Prostate gland (tissue), 2 donors: Measurements from ENCODE around the gene AFAP1. TPM values are rescaled to one million over a fixed set of nuclear protein-coding genes. Genes with fewer than 3 reads are reported as not detected.

Source experiments
- DNase-seq: peaks from one replicate; pipeline ENCODE4 v3.0.0-alpha.2; 2019; ENCODE audit warnings: low spot score
- H3K27ac ChIP-seq, 2 donors: fragments of 200-600 bp; sonication (generic); 2 replicates each; pipeline ENCODE4 v1.5.1; 2017 to 2019
- H3K27me3 ChIP-seq: fragments of 200-600 bp; sonication (generic); replicated peaks from 2 replicates; pipeline ENCODE4 v1.5.1; 2019; ENCODE audit not compliant: insufficient read depth
- H3K36me3 ChIP-seq, 2 donors: fragments of 200-600 bp; sonication (generic); 1 replicate in 1 of 2; 2 replicates in 1 of 2; pipeline versions ENCODE4 v1.5.1 to v1.8.1; 2017 to 2019
- H3K4me1 ChIP-seq: fragments of 200-600 bp; sonication (generic); replicated peaks from 2 replicates; pipeline ENCODE4 v1.5.1; 2019
- H3K4me3 ChIP-seq, 2 donors: fragments of 200-600 bp; sonication (generic); 2 replicates each; pipeline ENCODE4 v1.5.1; 2017 to 2019
- H3K9me3 ChIP-seq: fragments of 200-600 bp; sonication (generic); 2 replicates; pipeline ENCODE4 v1.5.1; 2017
- POLR2A ChIP-seq: fragments of 450-650 bp; IDR thresholded peaks from one replicate; pipeline ENCODE4 v1.6.1; 2016; ENCODE audit warnings: antibody characterized with exemption, mild to moderate bottlenecking
- POLR2AphosphoS5 ChIP-seq: sonication (generic); formaldehyde crosslinking; IDR thresholded peaks from one replicate; pipeline ENCODE4 v1.6.1; 2017; ENCODE audit warnings: antibody characterized with exemption
- WGBS: methylation state at CpG from one replicate; pipeline ENCODE4 v1.1.5; 2018; 5-methylcytosine and 5-hydroxymethylcytosine counted together
- intact Hi-C: fragments of 100-400 bp; cut with DNase I; formaldehyde crosslinking; loops from one replicate; pipeline ENCODE4 v1.14.2; 2022
- total RNA-seq, 2 donors: library from RNA; depleted of rRNA; stranded (reverse); fragments of >200 nt; gene quantifications; one replicate each; pipeline ENCODE4 v1.1.0, GENCODE V29; 2016
- TF ChIP-seq, protein P1 (sequence below), 4 experiments: fragments of 200-600 bp in 2 of 4; fragments of 450-650 bp in 2 of 4; sonication (generic) in 2 of 4; IDR thresholded peaks; 1 replicate in 3 of 4; 2 replicates in 1 of 4; pipeline ENCODE4 v1.5.1; 2016 to 2019; ENCODE audit warnings: antibody characterized with exemption in 4 of 4, mild to moderate bottlenecking in 2 of 4, moderate library complexity in 2 of 4

The AFAP1 gene
- total RNA-seq, 2 donors from 2014 or later: 17.5 to 19.8 TPM

DNA sequence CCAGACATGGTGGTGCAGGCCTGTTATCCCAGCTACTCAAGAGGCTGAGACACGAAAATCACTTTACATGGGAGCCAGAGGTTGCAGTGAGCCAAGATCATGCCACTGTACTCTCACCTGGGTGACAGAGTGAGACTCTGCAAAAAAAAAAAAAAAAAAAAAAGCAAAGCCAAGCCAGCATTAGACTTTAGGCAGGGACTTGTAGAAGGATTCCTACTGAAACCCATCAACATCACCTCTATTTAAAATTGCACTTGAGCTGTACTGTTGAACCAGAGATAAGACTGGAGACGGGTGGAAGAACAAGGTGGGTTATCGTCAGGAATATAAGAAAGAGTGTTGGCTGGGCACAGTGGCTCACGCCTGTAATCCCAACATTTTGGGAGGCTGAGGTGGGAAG, 15.7 kb upstream of the AFAP1 start:
- 71% methylated on average over 4 of the region's 4 CpGs for WGBS
- Histone ChIP-seq H3K4me3 (no peak overlapping the region), H3K4me1 (no peaks in the 10 kb centered on the region), H3K36me3 (no peaks in the 10 kb centered on the region), H3K9me3 (no peaks in the 10 kb centered on the region), H3K27ac (no peak overlapping the region), H3K27me3 (no peaks in the 10 kb centered on the region)
- no peak for TF ChIP-seq POLR2A
- TF ChIP-seq POLR2AphosphoS5: no peak
- TF ChIP-seq, protein P1, sequence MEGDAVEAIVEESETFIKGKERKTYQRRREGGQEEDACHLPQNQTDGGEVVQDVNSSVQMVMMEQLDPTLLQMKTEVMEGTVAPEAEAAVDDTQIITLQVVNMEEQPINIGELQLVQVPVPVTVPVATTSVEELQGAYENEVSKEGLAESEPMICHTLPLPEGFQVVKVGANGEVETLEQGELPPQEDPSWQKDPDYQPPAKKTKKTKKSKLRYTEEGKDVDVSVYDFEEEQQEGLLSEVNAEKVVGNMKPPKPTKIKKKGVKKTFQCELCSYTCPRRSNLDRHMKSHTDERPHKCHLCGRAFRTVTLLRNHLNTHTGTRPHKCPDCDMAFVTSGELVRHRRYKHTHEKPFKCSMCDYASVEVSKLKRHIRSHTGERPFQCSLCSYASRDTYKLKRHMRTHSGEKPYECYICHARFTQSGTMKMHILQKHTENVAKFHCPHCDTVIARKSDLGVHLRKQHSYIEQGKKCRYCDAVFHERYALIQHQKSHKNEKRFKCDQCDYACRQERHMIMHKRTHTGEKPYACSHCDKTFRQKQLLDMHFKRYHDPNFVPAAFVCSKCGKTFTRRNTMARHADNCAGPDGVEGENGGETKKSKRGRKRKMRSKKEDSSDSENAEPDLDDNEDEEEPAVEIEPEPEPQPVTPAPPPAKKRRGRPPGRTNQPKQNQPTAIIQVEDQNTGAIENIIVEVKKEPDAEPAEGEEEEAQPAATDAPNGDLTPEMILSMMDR (IDR thresholded peaks at IDR 0.05): no peak
- no peak for DNase-seq
- intact Hi-C loops: no loop called here

DNA sequence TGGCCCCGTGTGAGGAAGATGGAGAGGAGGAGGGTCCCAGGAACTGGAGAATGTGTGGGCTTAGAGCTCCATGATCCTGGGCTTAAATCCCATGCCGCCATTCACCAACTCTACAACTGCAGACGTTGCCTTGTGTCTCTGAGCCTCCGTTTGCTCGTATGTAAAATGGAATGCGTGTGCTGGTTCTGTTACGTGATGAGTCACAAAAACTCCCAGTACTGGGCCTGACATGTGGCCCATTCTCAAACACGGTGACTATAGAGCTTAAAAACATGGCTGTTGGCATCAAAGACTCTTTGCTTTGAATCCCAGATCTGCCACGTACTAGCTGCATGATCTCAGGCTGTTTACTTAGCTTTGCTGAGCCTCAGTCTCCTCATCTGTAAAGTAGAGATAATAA, 13.0 kb upstream of the AFAP1 start:
- TF ChIP-seq, protein P1 (IDR thresholded peaks at IDR 0.05): no peak
- no peak for TF ChIP-seq POLR2AphosphoS5
- TF ChIP-seq POLR2A: no peak

DNA sequence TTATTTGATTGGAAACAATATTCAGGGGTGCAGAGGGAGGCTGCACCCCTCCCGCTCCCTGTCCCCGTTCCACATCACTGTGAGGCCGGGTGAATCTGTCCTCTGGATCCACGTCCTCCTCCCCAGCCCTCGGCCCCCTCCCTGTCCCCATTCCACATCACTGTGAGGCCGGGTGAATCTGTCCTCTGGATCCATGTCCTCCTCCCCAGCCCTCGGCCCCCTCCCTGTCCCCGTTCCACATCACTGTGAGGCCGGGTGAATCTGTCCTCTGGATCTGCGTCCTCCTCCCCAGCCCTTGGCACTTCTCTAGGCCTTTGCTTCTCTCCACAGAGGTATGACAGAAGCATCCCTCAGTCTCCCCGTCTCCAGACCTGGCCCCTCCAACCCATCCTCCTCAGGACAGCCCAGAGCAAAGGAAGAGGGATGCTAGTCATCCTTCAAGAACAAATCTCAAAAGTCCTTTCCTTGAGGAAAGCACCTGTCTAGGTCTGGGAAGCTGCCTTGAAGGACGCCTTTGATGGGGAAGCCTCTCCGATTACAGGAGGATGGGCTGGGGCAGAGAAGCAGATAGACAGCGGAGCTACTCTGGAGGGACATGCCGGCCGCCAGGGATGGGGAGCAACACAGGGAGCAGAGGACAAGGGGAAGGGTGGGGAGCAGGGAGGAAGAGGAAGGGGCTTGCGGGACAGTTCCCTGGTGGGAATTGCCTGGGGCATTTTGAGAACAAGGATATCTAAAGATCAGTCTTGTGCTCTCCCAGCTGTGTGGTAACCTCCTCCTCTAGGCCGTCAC, 10.8 kb upstream of the AFAP1 start:
- Histone ChIP-seq H3K36me3 (no peaks in the 10 kb centered on the region), H3K27ac (no peak overlapping the region), H3K4me3 (no peak overlapping the region), H3K27me3 (no peaks in the 10 kb centered on the region), H3K4me1 (no peaks in the 10 kb centered on the region), H3K9me3 (no peaks in the 10 kb centered on the region)
- intact Hi-C loops: no loop called here
- WGBS: 92% methylated on average over 18 of the region's 18 CpGs
- DNase-seq: no peak
- TF ChIP-seq, protein P1 (IDR thresholded peaks at IDR 0.05): no peak
- TF ChIP-seq POLR2AphosphoS5 (no peak), POLR2A (no peak)

More for the DNA sequence above, 13.0 kb upstream of the AFAP1 start:
- Histone ChIP-seq H3K4me1 (no peaks in the 10 kb centered on the region), H3K4me3 (no peak overlapping the region), H3K9me3 (no peaks in the 10 kb centered on the region), H3K36me3 (no peaks in the 10 kb centered on the region), H3K27me3 (no peaks in the 10 kb centered on the region), H3K27ac (no peak overlapping the region)
- WGBS: 84% methylated on average over 9 of the region's 9 CpGs
- intact Hi-C loops: no loop called here
- no peak for DNase-seq

DNA sequence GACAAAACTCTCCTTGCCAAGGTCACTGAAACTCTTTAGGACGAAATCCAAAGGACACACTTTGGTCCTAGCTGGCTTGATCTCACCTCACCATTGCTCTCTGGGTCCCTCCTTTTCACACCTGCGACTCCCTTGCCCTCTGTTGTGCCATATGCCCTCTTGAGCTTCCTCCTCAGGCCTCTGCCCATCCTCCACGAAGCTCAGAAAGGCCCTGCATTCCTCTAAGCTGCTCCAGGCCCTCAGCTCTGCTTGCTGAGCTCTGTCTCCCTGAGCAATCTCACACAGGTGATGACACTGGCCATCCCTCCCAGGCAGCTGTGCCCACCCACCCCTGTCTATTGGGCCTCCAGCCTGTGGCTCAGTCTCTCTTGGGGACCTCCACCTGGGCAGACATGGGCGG, 10.1 kb upstream of the AFAP1 start:
- 81% methylated on average over 4 of the region's 4 CpGs for WGBS
- H3K27ac ChIP-seq: no peak overlapping the region
- H3K4me1 ChIP-seq: no peaks in the 10 kb centered on the region
- TF ChIP-seq POLR2A (no peak), POLR2AphosphoS5 (no peak)
- TF ChIP-seq, protein P1 (IDR thresholded peaks at IDR 0.05): no peak
- H3K9me3 ChIP-seq: no peaks in the 10 kb centered on the region
- no peaks in the 10 kb centered on the region for H3K36me3 ChIP-seq
- H3K4me3 ChIP-seq: no peak overlapping the region
- no peak for DNase-seq
- no peaks in the 10 kb centered on the region for H3K27me3 ChIP-seq
- intact Hi-C loops: no loop called here

DNA sequence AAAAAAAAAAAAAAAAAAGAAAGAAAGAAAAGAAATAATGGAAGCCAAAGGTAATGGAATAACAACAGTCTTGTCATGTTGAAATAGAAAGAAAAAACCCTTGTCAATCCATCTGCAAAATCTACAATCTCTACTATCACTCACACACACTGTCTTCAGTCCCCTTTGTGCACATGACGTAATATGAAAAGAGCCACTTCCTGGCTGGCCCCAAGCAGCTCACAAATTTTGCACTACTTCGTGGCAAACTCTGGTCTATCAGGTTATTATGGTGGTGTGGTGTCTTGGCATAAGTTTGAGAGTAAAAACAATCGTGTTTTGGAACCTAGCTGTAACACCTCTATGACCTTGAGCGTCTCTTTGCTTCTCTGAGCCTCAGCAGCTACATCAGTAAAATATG, 8.3 kb upstream of the AFAP1 start:
- no peak overlapping the region for H3K4me3 ChIP-seq
- H3K36me3 ChIP-seq: no peaks in the 10 kb centered on the region
- H3K27me3 ChIP-seq: no peaks in the 10 kb centered on the region
- DNase-seq: no peak
- WGBS: 75% methylated on average over 4 of the region's 4 CpGs
- TF ChIP-seq, protein P1 (IDR thresholded peaks at IDR 0.05): no peak
- no peak for TF ChIP-seq POLR2A
- no peak for TF ChIP-seq POLR2AphosphoS5
- intact Hi-C loops: no loop called here
- H3K27ac ChIP-seq: no peak overlapping the region
- H3K4me1 ChIP-seq: no peaks in the 10 kb centered on the region
- H3K9me3 ChIP-seq: no peaks in the 10 kb centered on the region
